Panc1 (cell line): ENCODE measurements around the gene LRP1B. TPM values are rescaled to one million over a fixed set of nuclear protein-coding genes. Genes with fewer than 3 reads are reported as not detected.
A peak's percentile ranks its signal among the peaks of the same experiment; 100 is the strongest.

Experiments used
- ATAC-seq: fragments of 200-7000 bp; cut with Tn5 transposase; 2 replicates; pipeline ENCODE4 v1.9.1; 2020; ENCODE audit warnings: mild to moderate bottlenecking, moderate library complexity
- BruUV-seq: library from RNA; stranded (reverse); fragments of 400-500 nt; replicated peaks from 2 replicates; lab custom pipeline; 2021; lab: Mats Ljungman, UMichigan
- CTCF ChIA-PET: fragments of 300-600 bp; sonication (Branson Sonifier 250); formaldehyde crosslinking; loops from one replicate; lab custom pipeline; 2022; ENCODE audit warnings: antibody characterized with exemption; lab: Charles Lee
- POLR2A ChIA-PET: fragments of 300-600 bp; sonication (Branson Sonifier 250); formaldehyde crosslinking; loops from one replicate; lab custom pipeline; 2022; ENCODE audit warnings: antibody characterized with exemption; lab: Charles Lee
- DNase-seq: peaks from one replicate; pipeline ENCODE4 v3.0.0-alpha.2; 2010; ENCODE audit warnings: low read depth, low spot score
- H3K27ac ChIP-seq: 2 replicates; pipeline ENCODE4 v1.5.1; 2011; ENCODE audit warnings: mild to moderate bottlenecking, low read length, inconsistent platforms
- H3K27me3 ChIP-seq: fragments of 200-500 bp; sonication (Bioruptor generic); 2 replicates; pipeline ENCODE4 v1.6.0; 2014; ENCODE audit warnings: low read length, inconsistent platforms; ENCODE audit not compliant: control insufficient read depth, insufficient read depth
- H3K36me3 ChIP-seq: fragments of 200-500 bp; sonication (Bioruptor generic); 2 replicates; pipeline ENCODE4 v1.5.1; 2014; ENCODE audit warnings: inconsistent platforms, mild to moderate bottlenecking, low read length, moderate library complexity; ENCODE audit not compliant: control insufficient read depth, insufficient read depth
- H3K4me1 ChIP-seq: 2 replicates; pipeline ENCODE4 v1.5.1; 2011; ENCODE audit warnings: inconsistent platforms, mild to moderate bottlenecking, low read length, moderate library complexity; ENCODE audit not compliant: control insufficient read depth, insufficient read depth
- H3K4me3 ChIP-seq, 2 experiments: 2 replicates each; pipeline ENCODE4 v1.5.1; 2011 to 2012; ENCODE audit warnings: low read depth in 2 of 2, low read length in 2 of 2, mild to moderate bottlenecking in 2 of 2, inconsistent platforms in 1 of 2, moderate library complexity in 1 of 2
- H3K9me3 ChIP-seq: fragments of 200-500 bp; sonication (Bioruptor generic); 2 replicates; pipeline ENCODE4 v1.5.1; 2014; ENCODE audit warnings: low read depth, mild to moderate bottlenecking, inconsistent platforms, low read length, moderate library complexity; ENCODE audit not compliant: control insufficient read depth, insufficient read depth
- POLR2AphosphoS5 ChIP-seq: IDR thresholded peaks from 2 replicates; pipeline ENCODE4 v1.6.1; 2012; ENCODE audit warnings: mild to moderate bottlenecking, low read depth, low read length, moderate library complexity
- SIN3A ChIP-seq: IDR thresholded peaks from 2 replicates; pipeline ENCODE4 v1.6.1; 2012; ENCODE audit warnings: low read depth, mild to moderate bottlenecking, low read length, moderate library complexity, borderline replicate concordance; ENCODE audit not compliant: insufficient read depth
- TCF7L2 ChIP-seq: IDR thresholded peaks from 2 replicates; pipeline ENCODE4 v1.6.1; 2011; ENCODE audit warnings: mild to moderate bottlenecking, low read depth, low read length, inconsistent platforms
- in situ Hi-C: cut with HindIII; loops from 2 replicates; pipeline ENCODE4 v1.10.0; 2016; ENCODE audit warnings: low sequenced_read_pairs, low pct_unique_long_range_greater_than_20kb
- intact Hi-C: fragments of 100-400 bp; cut with micrococcal nuclease; formaldehyde crosslinking; loops from one replicate; pipeline ENCODE4 v1.10.0; 2022; ENCODE audit not compliant: unreplicated experiment
- total RNA-seq: library from RNA; stranded (reverse); gene quantifications from one replicate; pipeline ENCODE4 v1.2.1, GENCODE V29; 2021; ENCODE audit not compliant: unreplicated experiment
- TF ChIP-seq, protein P1 (sequence below): fragments of 450-650 bp; IDR thresholded peaks from 2 replicates; pipeline ENCODE4 v1.5.1; 2017; ENCODE audit warnings: mild to moderate bottlenecking
- TF ChIP-seq, protein P2 (sequence below), 2 experiments: IDR thresholded peaks; 2 replicates each; pipeline ENCODE4 v1.6.1; 2011 to 2012; ENCODE audit warnings: low read depth in 2 of 2, control low read depth in 1 of 2, low read length in 1 of 2, mild to moderate bottlenecking in 1 of 2, moderate library complexity in 1 of 2; ENCODE audit not compliant: insufficient read depth in 1 of 2

The LRP1B gene
- total RNA-seq, 1 experiment from 2014 or later: 0.54 TPM

DNA sequence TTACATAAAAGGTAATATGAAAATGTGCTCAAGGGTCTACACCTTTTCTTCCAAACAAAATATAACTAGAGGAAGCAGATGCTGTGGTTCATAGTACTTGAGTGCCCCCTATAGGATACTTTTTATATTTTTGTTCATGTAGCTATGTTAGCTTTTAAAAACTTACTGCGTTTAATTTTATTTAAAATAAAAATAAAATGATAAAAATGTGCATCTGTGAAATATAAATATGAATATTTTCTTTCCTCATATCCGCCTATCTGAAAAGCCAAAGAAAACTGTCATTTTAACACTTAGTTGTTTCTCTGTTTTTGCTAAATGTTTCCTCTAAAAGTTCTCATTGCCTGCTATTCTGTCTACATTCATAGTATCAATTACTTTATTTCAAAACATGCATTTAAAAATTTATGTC is 9.6 kb upstream of the LRP1B start:
- DNase-seq (no peak), ATAC-seq (no peak)
- no peak overlapping the region for H3K27ac ChIP-seq
- no peak overlapping the region for H3K4me3 ChIP-seq
- intact Hi-C loops: no loop called here
- ChIA-PET CTCF (interaction anchor here (1.3 kb wide), 1 partner anchor 10 kb away, joined by 3 read pairs; the partner anchor contains the start of gene LRP1B), POLR2A (no interaction called here)
- no peaks in the 10 kb centered on the region for H3K9me3 ChIP-seq
- in situ Hi-C loops: no loop called here
- BruUV-seq: no TSS peak
- H3K27me3 ChIP-seq: no peaks in the 10 kb centered on the region
- H3K36me3 ChIP-seq: no peaks in the 10 kb centered on the region; the same call in 1 of the 2 replicates
- H3K4me1 ChIP-seq: no peaks in the 10 kb centered on the region
- TF ChIP-seq POLR2AphosphoS5: no peak
- TF ChIP-seq, protein P1, sequence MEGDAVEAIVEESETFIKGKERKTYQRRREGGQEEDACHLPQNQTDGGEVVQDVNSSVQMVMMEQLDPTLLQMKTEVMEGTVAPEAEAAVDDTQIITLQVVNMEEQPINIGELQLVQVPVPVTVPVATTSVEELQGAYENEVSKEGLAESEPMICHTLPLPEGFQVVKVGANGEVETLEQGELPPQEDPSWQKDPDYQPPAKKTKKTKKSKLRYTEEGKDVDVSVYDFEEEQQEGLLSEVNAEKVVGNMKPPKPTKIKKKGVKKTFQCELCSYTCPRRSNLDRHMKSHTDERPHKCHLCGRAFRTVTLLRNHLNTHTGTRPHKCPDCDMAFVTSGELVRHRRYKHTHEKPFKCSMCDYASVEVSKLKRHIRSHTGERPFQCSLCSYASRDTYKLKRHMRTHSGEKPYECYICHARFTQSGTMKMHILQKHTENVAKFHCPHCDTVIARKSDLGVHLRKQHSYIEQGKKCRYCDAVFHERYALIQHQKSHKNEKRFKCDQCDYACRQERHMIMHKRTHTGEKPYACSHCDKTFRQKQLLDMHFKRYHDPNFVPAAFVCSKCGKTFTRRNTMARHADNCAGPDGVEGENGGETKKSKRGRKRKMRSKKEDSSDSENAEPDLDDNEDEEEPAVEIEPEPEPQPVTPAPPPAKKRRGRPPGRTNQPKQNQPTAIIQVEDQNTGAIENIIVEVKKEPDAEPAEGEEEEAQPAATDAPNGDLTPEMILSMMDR: peak; percentile 46; the same call in 1 of the 2 replicates

DNA sequence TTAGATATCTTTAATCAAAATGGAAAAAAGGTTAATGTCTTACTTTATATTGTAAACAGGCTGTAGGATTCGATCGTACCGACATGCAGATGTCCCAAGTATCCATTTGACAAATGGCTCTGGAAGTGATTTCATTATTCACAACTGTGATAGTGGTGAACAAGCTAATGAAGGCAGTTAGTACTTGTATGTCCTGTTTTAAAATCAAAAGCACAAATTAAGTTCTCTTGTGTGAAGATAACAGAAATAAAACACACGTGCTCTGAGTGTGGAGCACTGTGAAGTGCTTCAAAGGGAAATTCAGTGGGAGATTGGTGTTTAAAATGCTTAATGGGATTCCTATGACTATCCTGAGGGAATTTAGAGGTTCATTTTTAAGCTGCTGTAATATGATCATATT is 8.6 kb upstream of the LRP1B start:
- Histone ChIP-seq H3K4me1 (no peaks in the 10 kb centered on the region), H3K4me3 (no peak overlapping the region), H3K27ac (no peak overlapping the region), H3K27me3 (no peaks in the 10 kb centered on the region), H3K36me3 (no peaks in the 10 kb centered on the region; the same call in 1 of the 2 replicates), H3K9me3 (no peaks in the 10 kb centered on the region)
- CTCF ChIA-PET: no interaction called here
- DNase-seq: no peak
- POLR2A ChIA-PET: no interaction called here
- in situ Hi-C loops: no loop called here
- no TSS peak for BruUV-seq
- TF ChIP-seq, protein P2, sequence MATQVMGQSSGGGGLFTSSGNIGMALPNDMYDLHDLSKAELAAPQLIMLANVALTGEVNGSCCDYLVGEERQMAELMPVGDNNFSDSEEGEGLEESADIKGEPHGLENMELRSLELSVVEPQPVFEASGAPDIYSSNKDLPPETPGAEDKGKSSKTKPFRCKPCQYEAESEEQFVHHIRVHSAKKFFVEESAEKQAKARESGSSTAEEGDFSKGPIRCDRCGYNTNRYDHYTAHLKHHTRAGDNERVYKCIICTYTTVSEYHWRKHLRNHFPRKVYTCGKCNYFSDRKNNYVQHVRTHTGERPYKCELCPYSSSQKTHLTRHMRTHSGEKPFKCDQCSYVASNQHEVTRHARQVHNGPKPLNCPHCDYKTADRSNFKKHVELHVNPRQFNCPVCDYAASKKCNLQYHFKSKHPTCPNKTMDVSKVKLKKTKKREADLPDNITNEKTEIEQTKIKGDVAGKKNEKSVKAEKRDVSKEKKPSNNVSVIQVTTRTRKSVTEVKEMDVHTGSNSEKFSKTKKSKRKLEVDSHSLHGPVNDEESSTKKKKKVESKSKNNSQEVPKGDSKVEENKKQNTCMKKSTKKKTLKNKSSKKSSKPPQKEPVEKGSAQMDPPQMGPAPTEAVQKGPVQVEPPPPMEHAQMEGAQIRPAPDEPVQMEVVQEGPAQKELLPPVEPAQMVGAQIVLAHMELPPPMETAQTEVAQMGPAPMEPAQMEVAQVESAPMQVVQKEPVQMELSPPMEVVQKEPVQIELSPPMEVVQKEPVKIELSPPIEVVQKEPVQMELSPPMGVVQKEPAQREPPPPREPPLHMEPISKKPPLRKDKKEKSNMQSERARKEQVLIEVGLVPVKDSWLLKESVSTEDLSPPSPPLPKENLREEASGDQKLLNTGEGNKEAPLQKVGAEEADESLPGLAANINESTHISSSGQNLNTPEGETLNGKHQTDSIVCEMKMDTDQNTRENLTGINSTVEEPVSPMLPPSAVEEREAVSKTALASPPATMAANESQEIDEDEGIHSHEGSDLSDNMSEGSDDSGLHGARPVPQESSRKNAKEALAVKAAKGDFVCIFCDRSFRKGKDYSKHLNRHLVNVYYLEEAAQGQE (IDR thresholded peaks at IDR 0.05; ENCODE audit: insufficient read depth in 1 of 2, low read depth in 2 of 2, low read length in 1 of 2): no peak
- TF ChIP-seq SIN3A (no peak), TCF7L2 (no peak), POLR2AphosphoS5 (no peak)
- TF ChIP-seq, protein P1: no peak
- no peak for ATAC-seq
- intact Hi-C loops: no loop called here
